SK-N-MC (cell line): ENCODE measurements around the gene TAF1B.

Experiments used
- EZH2 ChIP-seq: fragments of 200-600 bp; sonication (generic); IDR thresholded peaks from one replicate; pipeline ENCODE4 v1.6.1; 2017; ENCODE audit warnings: antibody characterized with exemption
- FOXP2 ChIP-seq: optimal IDR thresholded peaks from 2 replicates; pipeline ENCODE3; 2011; ENCODE audit warnings: mild to moderate bottlenecking, moderate library complexity; ENCODE audit not compliant: insufficient read depth; ENCODE audit errors: extremely low read length, control extremely low read depth
- POLR2AphosphoS5 ChIP-seq: IDR thresholded peaks from 2 replicates; pipeline ENCODE4 v1.6.1; 2012; ENCODE audit warnings: mild to moderate bottlenecking, low read depth, low read length, borderline replicate concordance

- TF ChIP-seq POLR2AphosphoS5, result no peak
- TF ChIP-seq EZH2, result no peak
- TF ChIP-seq FOXP2, result no peak
Measured at GRCh38 chr2:9964334-9964980, 121.2 kb downstream of the TAF1B start.
